ENCODE data around the gene KDELR3.
"Not testable (repeated sequence)": the region's sequence is repeated elsewhere in the genome, so short reads cannot be mapped to it uniquely, and the experiment has no call there.

KDELR3 gene

GRCh38 chr22:38456841-38457699 is 10.8 kb upstream of the KDELR3 start:
- no peak for DNase-seq

- DNase-seq = no peak
These were observed 7.5 kb upstream of the KDELR3 start for GRCh38 chr22:38460426-38460840.

- DNase-seq = no peak
These were observed 6.9 kb upstream of the KDELR3 start for GRCh38 chr22:38461057-38461413.

DNA sequence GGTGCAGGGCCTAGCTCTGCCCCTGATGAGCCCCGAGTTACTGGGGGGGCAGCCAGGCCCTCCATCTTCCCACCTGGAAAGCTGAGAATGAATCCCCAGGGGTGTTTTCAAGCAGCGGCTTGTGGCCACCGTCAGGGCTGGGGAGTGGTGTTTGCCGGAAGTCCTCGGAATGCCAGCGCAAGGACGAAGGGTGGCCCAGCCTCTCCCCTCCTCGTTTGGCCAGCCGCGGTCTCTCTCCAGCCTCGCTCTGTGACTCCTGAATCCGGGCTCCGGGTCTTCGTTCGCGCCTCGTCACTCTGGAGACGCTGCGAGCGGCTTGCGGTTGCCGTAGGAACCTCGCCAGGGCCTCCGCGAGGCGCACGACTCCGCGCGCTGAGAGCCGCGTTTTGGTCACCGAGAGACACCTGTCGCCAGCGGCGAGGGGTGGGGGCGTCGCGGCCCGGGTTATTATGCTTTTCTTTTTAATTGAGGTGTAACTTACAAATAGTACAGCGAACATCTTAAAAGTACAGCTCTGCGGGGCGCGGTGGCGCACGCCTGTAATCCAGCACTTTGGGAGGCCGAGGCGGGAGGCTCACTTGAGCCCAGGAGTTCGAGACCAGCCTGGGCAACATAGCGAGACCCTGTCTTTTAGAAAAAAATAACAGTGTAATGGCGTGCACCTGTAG is 6.3 kb upstream of the KDELR3 start:
- peak; percentile 33 for DNase-seq

GRCh38 chr22:38462960-38463784 is 4.7 kb upstream of the KDELR3 start:
- no peak for DNase-seq

DNA sequence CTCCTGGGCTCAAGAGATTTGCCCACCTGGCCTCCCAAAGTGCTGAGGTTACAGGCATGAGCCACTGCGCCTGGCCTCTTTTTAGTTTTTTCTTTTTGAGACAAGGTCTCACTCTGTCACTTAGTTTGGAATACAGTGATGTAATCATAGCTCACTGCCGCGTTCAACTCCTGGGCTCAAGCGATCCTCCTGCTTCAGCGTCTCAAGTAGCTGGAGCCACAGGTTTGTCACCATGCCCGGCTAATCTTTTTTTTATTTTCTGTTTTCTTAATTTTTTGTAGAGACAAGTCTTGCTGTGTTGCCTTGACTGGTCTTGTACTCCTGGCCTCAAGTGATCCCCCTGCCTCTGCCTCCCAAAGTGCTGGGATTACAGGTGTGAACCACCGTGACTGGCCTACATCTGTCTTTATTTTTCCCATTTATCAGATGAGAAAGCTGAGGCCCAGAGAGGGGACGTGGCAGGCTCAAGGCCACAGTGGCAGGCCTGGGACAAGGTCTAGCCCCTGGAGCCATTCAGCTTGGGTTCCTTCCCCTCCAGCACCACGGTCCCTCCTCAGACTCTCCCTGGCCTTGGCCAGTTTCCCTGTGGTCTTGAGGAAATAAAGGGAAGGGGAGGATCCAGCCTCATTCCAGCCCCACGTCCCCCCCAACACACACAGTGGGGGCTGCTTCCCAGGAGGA is 2.8 kb upstream of the KDELR3 start:
- no peak for DNase-seq

DNA sequence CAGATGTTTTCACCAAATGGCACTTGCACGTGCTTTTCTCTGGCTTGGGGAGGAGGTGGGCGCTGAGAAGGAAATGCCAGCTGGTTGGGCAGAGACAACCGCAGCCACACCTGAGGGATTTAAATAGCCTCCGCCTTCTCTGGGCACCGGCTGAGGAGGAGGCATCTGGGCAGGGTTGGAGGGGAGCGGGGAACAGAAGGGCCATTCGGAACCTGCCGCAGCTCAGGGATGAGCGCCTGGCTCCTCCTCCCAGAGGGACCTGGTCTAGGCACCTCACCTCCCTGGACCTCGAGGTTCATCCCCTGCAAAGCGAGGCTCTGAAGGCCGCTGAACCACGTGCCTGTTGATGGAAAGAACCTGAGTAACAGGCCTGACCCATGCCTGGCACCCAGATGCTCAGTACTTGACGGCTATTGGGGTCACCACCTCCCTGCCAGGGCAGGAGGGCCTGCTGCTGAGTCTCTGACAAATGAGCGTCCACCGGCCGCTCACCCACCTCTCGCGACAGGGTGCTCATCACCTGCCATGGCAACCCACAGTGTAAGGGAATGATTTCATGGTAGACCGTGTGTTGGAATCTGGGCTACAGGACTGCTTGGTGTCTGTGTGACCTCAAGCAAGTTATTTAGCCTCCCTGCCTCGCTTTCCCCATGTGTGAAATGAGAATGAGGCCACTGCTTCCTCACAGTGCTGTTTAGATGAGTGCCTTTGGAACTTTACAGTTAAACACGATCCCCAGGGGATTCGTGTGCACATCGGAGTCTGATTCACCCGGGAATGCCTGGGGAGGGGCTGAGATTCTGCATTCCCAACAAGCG is 2.0 kb upstream of the KDELR3 start:
- no peak for DNase-seq

DNA sequence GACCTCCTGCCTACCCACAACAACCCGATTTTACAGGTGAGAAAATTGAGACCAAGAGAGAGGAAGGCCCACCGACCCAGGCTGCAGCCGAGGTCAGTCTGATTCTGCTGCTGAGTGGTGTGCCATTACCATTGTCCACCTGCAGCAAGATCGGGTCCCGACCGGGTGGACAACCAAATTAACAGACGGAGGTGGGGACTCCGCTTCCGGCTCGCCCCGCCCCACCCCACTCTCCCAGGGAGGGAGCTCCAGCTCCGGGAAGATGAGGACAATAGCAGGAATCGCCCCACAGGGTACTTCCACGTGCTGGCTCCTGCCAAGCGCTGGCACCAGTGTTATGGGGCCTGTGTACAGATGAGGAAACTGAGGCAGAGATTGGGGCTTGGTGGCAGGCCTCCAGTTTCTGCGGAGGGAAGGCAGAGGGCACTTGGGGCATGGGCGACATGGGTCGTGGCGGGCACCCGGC is 425 bp upstream of the KDELR3 start:
- no peak for DNase-seq

- no peak for DNase-seq
These were observed 778 bp downstream of the KDELR3 start for GRCh38 chr22:38468443-38469305.

- no peak for DNase-seq
These were observed 1.4 kb downstream of the KDELR3 start for GRCh38 chr22:38469306-38469781.

- DNase-seq = not testable (repeated sequence)
These were observed 2.3 kb downstream of the KDELR3 start for GRCh38 chr22:38470179-38470578.

DNA sequence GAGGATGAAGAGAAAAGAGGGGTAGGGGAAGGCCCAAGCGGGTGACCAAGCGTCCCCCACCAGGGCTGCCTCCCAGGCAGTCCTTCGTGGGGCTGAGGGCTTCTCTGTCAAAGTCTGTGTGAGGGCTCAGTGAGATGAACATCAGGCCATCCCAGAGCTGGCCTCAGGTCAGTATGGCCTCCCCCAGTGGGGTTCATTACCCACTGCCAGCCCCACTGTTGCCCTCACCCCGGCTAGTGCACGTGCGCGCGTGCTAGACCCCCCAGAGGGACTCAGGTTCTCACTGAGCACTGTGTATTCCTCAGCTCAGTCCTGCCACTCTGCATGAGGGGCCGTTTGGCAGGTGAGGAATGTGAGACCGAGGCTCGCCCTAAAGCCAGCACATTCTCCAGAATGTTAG is 3.3 kb downstream of the KDELR3 start:
- no peak for DNase-seq

GRCh38 chr22:38474003-38474607 is 6.2 kb downstream of the KDELR3 start:
- DNase-seq = no peak

DNA sequence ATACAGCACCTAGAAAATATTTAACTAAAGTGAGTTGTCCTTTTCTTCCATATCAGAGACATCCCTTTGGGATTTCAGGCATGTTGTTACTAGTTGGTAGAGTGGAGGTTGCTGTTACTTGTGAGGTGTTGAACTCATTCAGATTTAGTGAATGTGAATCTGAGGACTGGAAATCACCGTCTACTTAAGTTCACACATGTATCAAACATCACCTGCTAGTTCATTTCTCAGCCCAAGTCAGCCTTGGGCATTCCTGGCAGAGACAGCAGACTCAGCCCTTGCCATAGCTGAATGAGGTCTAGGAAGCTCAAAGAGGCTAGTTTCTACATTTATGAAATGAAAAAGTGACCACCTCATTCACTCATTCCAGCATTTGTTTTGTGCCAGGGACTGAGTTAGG is 9.7 kb downstream of the KDELR3 start:
- no peak for DNase-seq

DNA sequence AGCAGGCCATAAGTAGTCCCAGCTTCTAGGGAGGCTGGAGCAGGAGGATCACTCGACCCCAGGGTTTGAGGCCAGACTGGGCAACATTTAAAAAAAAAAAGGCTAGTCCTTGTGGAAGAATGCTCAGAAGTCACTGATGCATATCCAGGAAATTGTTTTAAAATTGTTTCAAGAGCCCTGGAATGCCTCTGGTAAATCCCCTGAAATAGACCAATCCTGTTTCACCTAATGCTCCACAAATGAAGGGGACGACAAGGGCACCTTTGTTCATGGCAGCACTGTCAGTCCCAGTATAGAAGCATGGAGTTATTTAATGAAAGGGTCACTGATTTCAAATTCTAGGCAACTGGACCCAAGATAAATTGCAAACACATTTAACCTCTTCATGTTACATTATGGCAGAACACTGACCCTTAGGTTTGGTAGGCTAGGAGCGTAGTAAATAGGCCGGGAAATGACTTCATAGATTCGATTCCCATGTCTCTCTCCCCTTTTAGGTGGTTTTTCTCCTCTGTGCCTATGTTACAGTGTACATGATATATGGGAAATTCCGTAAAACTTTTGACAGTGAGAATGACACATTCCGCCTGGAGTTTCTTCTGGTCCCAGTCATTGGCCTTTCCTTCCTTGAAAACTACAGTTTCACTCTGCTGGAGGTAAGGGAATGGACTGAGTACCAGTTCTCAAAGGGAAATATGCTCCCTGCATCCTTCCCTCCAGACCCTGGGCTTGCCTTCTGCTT is 11.4 kb downstream of the KDELR3 start:
- DNase-seq = no peak

- DNase-seq = no peak
These were observed 13.4 kb downstream of the KDELR3 start for GRCh38 chr22:38481162-38481870.

- DNase-seq = no peak
These were observed 14.0 kb downstream of the KDELR3 start for GRCh38 chr22:38481871-38482332.

- no peak for DNase-seq
These were observed 14.9 kb downstream of the KDELR3 start for GRCh38 chr22:38482662-38483308.
